Activated CD4-positive, alpha-beta memory T cell treated with anti-CD3 and anti-CD28 coated beads for 36 hours (primary cell): Measurements from ENCODE around the gene FBXL15. TPM values are rescaled to one million over a fixed set of nuclear protein-coding genes. Genes with fewer than 3 reads are reported as not detected.
A peak's percentile ranks its signal among the peaks of the same experiment; 100 is the strongest.

Experiments used
- CTCF ChIA-PET: fragments of 350-600 bp; sonication (Branson Sonifier 250); formaldehyde crosslinking; loops from one replicate; lab custom pipeline; 2021; ENCODE audit warnings: antibody characterized with exemption, inconsistent platforms; lab: Charles Lee
- POLR2A ChIA-PET: fragments of 350-600 bp; sonication (Branson Sonifier 250); formaldehyde crosslinking; loops from one replicate; lab custom pipeline; 2021; ENCODE audit warnings: antibody characterized with exemption; lab: Charles Lee
- DNase-seq: peaks from one replicate; pipeline ENCODE4 v3.0.0-alpha.2; 2020
- H3K27ac Mint-ChIP-seq: one replicate; pipeline ENCODE4 v1.8.0; 2021; ENCODE audit warnings: mixed read lengths
- H3K27me3 Mint-ChIP-seq: one replicate; pipeline ENCODE4 v1.8.0; 2021; ENCODE audit warnings: mixed read lengths
- H3K36me3 Mint-ChIP-seq: one replicate; pipeline ENCODE4 v1.8.0; 2021; ENCODE audit warnings: mixed read lengths
- H3K4me1 Mint-ChIP-seq: one replicate; pipeline ENCODE4 v1.8.0; 2021; ENCODE audit warnings: low read depth, mixed read lengths
- H3K4me3 Mint-ChIP-seq: one replicate; pipeline ENCODE4 v1.8.0; 2021; ENCODE audit warnings: mild to moderate bottlenecking, mixed read lengths
- H3K9me3 Mint-ChIP-seq: one replicate; pipeline ENCODE4 v1.8.0; 2021; ENCODE audit warnings: mixed read lengths
- intact Hi-C: fragments of 100-400 bp; cut with micrococcal nuclease; formaldehyde crosslinking; loops from one replicate; pipeline ENCODE4 v1.15.1; 2023
- total RNA-seq, 2 experiments: library from RNA; stranded (reverse); gene quantifications; one replicate each; pipeline ENCODE4 v1.2.3, GENCODE V29; 2021

Gene FBXL15
- total RNA-seq, 2 experiments from 2014 or later = 10.8 to 11.4 TPM

- POLR2A ChIA-PET = interaction anchor here (1.4 to 2.4 kb wide), 4 partner anchors 8 to 45 kb away, joined by 3 to 11 read pairs (median 8); partner anchors contain the start of gene NFKB2
- DNase-seq = no peak
- CTCF ChIA-PET = interaction anchor here (0.8 to 13.2 kb wide), 8 partner anchors 8 to 173 kb away, joined by 3 to 213 read pairs (median 4); partner anchors contain the start of genes FBXL15 and NFKB2
- H3K4me3 Mint-ChIP-seq = no peak overlapping the region
- no peak overlapping the region for H3K27ac Mint-ChIP-seq
- H3K4me1 Mint-ChIP-seq = peaks cover 19% of the 10 kb centered on the region
- H3K27me3 Mint-ChIP-seq = peaks cover 13% of the 10 kb centered on the region
- intact Hi-C loops = no loop called here
- peaks cover 23% of the 10 kb centered on the region for H3K36me3 Mint-ChIP-seq
- no peaks in the 10 kb centered on the region for H3K9me3 Mint-ChIP-seq
Observed at GRCh38 chr10:102405108-102405571, 15.5 kb upstream of the FBXL15 start.

DNA sequence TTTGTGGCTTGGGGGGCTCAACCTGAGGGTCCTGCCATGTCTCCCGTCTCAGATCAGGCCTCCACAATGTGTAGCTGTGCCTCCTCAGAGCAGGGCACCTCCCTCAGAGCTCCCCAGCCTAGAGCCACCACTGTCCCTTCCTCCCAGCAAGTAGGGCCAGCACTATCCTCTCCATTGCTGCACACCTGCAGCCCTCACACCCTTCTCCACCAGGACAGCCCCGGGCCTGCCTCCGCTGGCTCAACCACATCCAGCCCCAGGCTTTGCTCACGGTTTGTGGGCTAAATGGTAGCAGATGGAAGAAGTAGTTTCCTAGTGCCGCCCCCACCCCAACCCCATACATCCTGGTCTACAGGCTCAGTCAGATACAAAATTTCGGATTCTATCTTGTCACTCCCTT is 15.0 kb upstream of the FBXL15 start:
- CTCF ChIA-PET = interaction anchor here (0.8 to 13.2 kb wide), 9 partner anchors 7 to 174 kb away, joined by 3 to 213 read pairs (median 3); partner anchors contain the start of genes FBXL15 and NFKB2
- H3K9me3 Mint-ChIP-seq = no peaks in the 10 kb centered on the region
- H3K27ac Mint-ChIP-seq = no peak overlapping the region
- H3K36me3 Mint-ChIP-seq = peaks cover 18% of the 10 kb centered on the region
- H3K27me3 Mint-ChIP-seq = peaks cover 14% of the 10 kb centered on the region
- intact Hi-C loops = no loop called here
- POLR2A ChIA-PET = interaction anchor here (0.6 to 2.4 kb wide), 5 partner anchors 9 to 156 kb away, joined by 3 to 11 read pairs (median 4); partner anchors contain the start of genes FBXL15 and NFKB2
- H3K4me1 Mint-ChIP-seq = peaks cover 15% of the 10 kb centered on the region
- no peak overlapping the region for H3K4me3 Mint-ChIP-seq
- peak; percentile 30 for DNase-seq

DNA sequence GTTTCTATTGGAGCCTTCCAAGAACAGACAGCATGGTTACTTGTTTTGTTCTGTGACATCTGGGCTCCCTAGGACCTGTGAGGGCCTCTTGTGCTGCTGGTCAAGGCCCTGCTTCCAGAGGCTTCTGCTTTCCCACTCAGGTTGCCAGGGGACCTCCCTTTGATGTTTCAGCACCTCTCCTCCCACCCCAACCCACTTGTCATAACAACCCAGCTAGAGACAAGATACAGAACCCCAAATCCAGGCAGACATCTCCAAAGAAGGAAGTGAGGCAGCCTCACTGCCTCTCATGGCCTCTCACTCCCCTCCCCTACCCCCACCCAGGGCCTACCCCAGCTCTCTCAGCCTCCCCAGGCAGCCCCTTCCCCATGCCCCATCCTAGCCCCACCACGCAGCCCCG is 13.8 kb upstream of the FBXL15 start:
- POLR2A ChIA-PET = interaction anchor here (0.9 to 2.4 kb wide), 3 partner anchors 9 to 15 kb away, joined by 3 to 11 read pairs (median 7); partner anchors contain the start of genes FBXL15 and NFKB2
- DNase-seq = no peak
- Mint-ChIP-seq H3K27me3 (peaks cover 22% of the 10 kb centered on the region), H3K27ac (no peak overlapping the region), H3K36me3 (peaks cover 12% of the 10 kb centered on the region), H3K4me3 (no peak overlapping the region), H3K9me3 (no peaks in the 10 kb centered on the region), H3K4me1 (peaks cover 21% of the 10 kb centered on the region)
- intact Hi-C loops = no loop called here
- CTCF ChIA-PET = interaction anchor here (1.3 to 6.7 kb wide), 3 partner anchors 12 to 177 kb away, joined by 4 to 45 read pairs (median 8); partner anchors contain the start of gene NFKB2

DNA sequence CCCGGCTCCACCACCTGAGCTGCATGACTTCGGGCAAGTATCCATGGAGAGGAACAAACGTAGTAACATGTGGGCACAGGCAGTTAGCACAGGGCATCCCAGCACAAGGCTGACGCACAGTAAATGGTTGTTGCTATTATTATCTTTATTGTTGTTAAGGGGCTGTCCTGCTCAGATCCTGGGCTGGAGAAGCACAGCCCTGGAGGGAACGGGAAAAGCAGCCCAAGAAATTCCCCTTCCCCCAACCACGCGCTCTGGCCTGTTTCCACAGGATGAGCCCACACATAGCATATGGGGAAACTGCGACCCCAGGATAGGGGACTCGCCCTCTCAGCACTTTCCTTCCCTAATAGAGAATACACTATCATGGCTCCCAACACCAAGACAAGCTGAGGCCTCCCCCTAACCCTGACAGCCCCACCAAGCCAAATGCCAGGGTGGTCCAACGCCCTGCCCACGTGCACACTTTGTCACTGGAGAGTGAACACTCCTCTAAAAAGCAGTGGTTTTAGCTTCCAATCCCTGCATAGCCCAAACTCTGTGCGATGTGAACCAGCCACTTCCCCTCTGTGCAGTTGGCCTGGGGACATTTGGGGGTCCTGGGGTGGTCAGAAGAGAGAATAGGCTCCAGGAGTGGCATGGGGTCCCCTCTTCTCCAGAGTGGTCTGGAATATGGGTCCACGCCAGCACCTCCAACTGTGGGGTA is 13.1 kb upstream of the FBXL15 start:
- no peak for DNase-seq
- peaks cover 6% of the 10 kb centered on the region for H3K36me3 Mint-ChIP-seq
- ChIA-PET CTCF (interaction anchor here (0.6 to 6.7 kb wide), 5 partner anchors 8 to 177 kb away, joined by 3 to 45 read pairs (median 6); partner anchors contain the start of gene NFKB2), POLR2A (interaction anchor here (0.9 to 1.6 kb wide), 4 partner anchors 10 to 25 kb away, joined by 3 to 7 read pairs (median 4); partner anchors contain the start of genes CUEDC2 and FBXL15)
- no peaks in the 10 kb centered on the region for H3K9me3 Mint-ChIP-seq
- peak overlapping the region; percentile 42 for H3K4me3 Mint-ChIP-seq
- intact Hi-C loops = no loop called here
- H3K27me3 Mint-ChIP-seq = peaks cover 22% of the 10 kb centered on the region
- H3K4me1 Mint-ChIP-seq = peaks cover 24% of the 10 kb centered on the region
- H3K27ac Mint-ChIP-seq = peak overlapping the region; percentile 0

- peaks cover 29% of the 10 kb centered on the region for H3K4me1 Mint-ChIP-seq
- ChIA-PET POLR2A (interaction anchor here (1.0 to 1.6 kb wide), 3 partner anchors 13 to 24 kb away, joined by 3 to 7 read pairs (median 4); partner anchors contain the start of genes CUEDC2 and FBXL15), CTCF (interaction anchor here (1.1 to 6.7 kb wide), 3 partner anchors 9 to 177 kb away, joined by 3 to 45 read pairs (median 6); partner anchors contain the start of gene NFKB2)
- peak overlapping the region; percentile 42 for H3K4me3 Mint-ChIP-seq
- no peak overlapping the region for H3K27ac Mint-ChIP-seq
- H3K36me3 Mint-ChIP-seq = peaks cover 6% of the 10 kb centered on the region
- peak; percentile 23 for DNase-seq
- no peaks in the 10 kb centered on the region for H3K9me3 Mint-ChIP-seq
- intact Hi-C loops = no loop called here
- H3K27me3 Mint-ChIP-seq = peaks cover 22% of the 10 kb centered on the region
Observed at GRCh38 chr10:102408131-102408727, 12.4 kb upstream of the FBXL15 start.

GRCh38 chr10:102408728-102409603 is 11.7 kb upstream of the FBXL15 start:
- H3K4me1 Mint-ChIP-seq = peaks cover 30% of the 10 kb centered on the region
- H3K27ac Mint-ChIP-seq = peak overlapping the region; percentile 3
- peaks cover 3% of the 10 kb centered on the region for H3K36me3 Mint-ChIP-seq
- DNase-seq = peak; percentile 85
- intact Hi-C loops = loop anchor here (1.0 kb wide), 1 partner anchor 11 kb away; the partner anchor contains the start of gene FBXL15
- ChIA-PET CTCF (interaction anchor here (0.7 to 2.4 kb wide), 8 partner anchors 9 to 240 kb away, joined by 3 to 32 read pairs (median 7); partner anchors contain the start of genes FBXL15 and NFKB2), POLR2A (interaction anchor here (0.9 to 2.4 kb wide), 4 partner anchors 10 to 27 kb away, joined by 3 to 12 read pairs (median 10); partner anchors contain the start of genes FBXL15 and NFKB2)
- H3K9me3 Mint-ChIP-seq = no peaks in the 10 kb centered on the region
- H3K27me3 Mint-ChIP-seq = peaks cover 22% of the 10 kb centered on the region
- H3K4me3 Mint-ChIP-seq = peak overlapping the region; percentile 74

DNA sequence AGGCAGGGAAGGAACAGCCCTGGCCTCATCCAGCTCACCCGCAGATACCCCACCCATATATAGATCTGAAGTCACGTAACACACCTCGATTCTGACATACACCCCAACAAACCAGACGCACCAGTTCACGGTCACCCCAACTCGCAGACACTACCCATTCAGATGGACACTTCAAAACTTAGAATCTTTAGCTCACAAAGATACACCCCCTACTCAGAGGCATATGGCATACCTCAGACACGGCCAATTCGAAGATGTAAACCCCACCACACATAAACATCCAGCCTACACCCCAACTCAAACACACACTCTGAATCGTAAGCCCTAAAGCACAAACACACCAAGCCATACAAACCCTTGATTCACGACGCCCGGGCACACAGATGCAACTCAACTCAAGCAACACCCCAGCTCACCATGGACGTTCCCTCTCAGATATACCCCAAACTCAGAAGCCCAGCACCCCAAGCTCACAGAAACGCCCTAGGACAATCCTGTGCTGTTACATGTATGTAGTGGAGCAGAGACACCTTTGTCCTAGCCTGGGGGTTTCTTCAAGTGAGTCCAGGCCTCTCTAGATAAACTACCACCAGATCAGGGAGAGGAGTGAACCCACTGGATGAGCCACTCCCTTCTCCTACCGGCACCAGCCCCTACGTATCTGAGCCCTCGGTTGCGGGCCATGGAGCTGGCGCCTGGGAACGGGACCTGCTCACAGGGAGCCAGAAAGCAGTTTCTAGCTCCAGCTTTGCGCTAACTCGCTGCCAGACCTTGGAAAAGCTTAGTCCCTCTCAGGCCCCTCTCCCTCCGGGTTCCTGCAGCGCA is 10.8 kb upstream of the FBXL15 start:
- DNase-seq = no peak
- Mint-ChIP-seq H3K4me1 (peaks cover 30% of the 10 kb centered on the region), H3K9me3 (no peaks in the 10 kb centered on the region), H3K4me3 (peak overlapping the region; percentile 74), H3K36me3 (no peaks in the 10 kb centered on the region), H3K27ac (peak overlapping the region; percentile 3), H3K27me3 (peaks cover 22% of the 10 kb centered on the region)
- intact Hi-C loops = loop anchor here (1.0 kb wide), 1 partner anchor 10 kb away; the partner anchor contains the start of gene FBXL15
- CTCF ChIA-PET = interaction anchor here (0.7 to 2.4 kb wide), 8 partner anchors 10 to 240 kb away, joined by 3 to 32 read pairs (median 7); partner anchors contain the start of genes FBXL15 and NFKB2
- POLR2A ChIA-PET = interaction anchor here (0.9 to 2.4 kb wide), 4 partner anchors 10 to 26 kb away, joined by 3 to 12 read pairs (median 10); partner anchors contain the start of genes FBXL15 and NFKB2

DNA sequence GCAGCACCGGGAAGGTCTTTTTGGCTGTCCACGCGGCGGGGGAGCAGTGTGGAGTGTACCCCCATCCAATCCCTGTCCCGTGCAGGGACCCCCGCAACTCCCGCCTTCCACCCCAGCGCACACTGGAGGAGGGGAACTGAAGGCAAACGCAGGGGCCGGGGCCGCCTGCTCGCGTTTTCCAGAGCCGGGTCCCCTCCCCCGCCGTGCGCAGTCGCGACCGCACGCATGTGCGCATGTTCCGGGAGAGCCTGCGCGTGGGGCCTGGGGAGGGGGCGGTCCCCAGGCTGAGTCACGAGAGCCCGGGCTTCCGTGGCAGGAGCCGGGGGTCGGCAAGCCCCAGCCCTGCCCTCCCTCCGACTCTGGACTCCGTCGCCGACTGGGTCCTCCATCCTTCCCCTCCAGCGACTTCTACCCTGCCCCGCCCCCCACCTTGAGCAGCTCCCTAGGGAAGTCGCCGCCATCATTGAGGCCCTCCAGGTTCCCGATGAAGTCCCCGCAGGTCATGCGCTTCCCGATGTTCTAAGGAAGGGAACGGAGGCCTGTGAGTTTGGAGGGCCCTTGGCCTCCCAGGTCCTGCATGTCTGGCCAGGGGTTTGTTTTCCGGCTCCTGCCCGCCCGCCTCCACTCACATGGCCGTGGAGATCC is 10.1 kb upstream of the FBXL15 start:
- POLR2A ChIA-PET = interaction anchor here (1.6 to 2.4 kb wide), 3 partner anchors 10 to 15 kb away, joined by 10 to 12 read pairs (median 10); partner anchors contain the start of genes FBXL15 and NFKB2
- peak; percentile 77 for DNase-seq
- Mint-ChIP-seq H3K36me3 (no peaks in the 10 kb centered on the region), H3K9me3 (no peaks in the 10 kb centered on the region), H3K4me1 (peaks cover 30% of the 10 kb centered on the region), H3K27me3 (peaks cover 22% of the 10 kb centered on the region), H3K27ac (no peak overlapping the region), H3K4me3 (peak overlapping the region; percentile 74)
- intact Hi-C loops = no loop called here
- CTCF ChIA-PET = interaction anchor here (1.2 to 2.4 kb wide), 7 partner anchors 11 to 241 kb away, joined by 3 to 32 read pairs (median 9); partner anchors contain the start of genes FBXL15 and NFKB2

- H3K9me3 Mint-ChIP-seq = no peaks in the 10 kb centered on the region
Observed at GRCh38 chr10:102411341-102412255, 9.0 kb upstream of the FBXL15 start.

More at GRCh38 chr10:102411341-102412255, 9.0 kb upstream of the FBXL15 start:
- Mint-ChIP-seq H3K27me3 (peaks cover 29% of the 10 kb centered on the region), H3K4me3 (peak overlapping the region; percentile 74), H3K4me1 (peaks cover 30% of the 10 kb centered on the region), H3K36me3 (no peaks in the 10 kb centered on the region), H3K27ac (peak overlapping the region; percentile 31)
- ChIA-PET CTCF (interaction anchor here (1.0 to 2.1 kb wide), 7 partner anchors 8 to 181 kb away, joined by 3 to 9 read pairs (median 4); no protein-coding TSS in a partner anchor), POLR2A (interaction anchor here (1.1 kb wide), 1 partner anchor 10 kb away, joined by 5 read pairs; no protein-coding TSS in a partner anchor)
- DNase-seq = no peak
- intact Hi-C loops = no loop called here
